HG02943 (cell line): ENCODE data around the gene DYSF.
"Not testable (repeated sequence)": the region's sequence is repeated elsewhere in the genome, so short reads cannot be mapped to it uniquely, and the experiment has no call there.

Experiments
- ATAC-seq: cut with Tn5 transposase; IDR thresholded peaks from one replicate; pipeline ENCODE4 v1.9.1; 2021; ENCODE audit warnings: mild to moderate bottlenecking, low read depth, moderate library complexity; ENCODE audit not compliant: unreplicated experiment

The DYSF gene

GRCh38 chr2:71469403-71470398 is 16.3 kb downstream of the DYSF start:
- ATAC-seq: no peak

DNA sequence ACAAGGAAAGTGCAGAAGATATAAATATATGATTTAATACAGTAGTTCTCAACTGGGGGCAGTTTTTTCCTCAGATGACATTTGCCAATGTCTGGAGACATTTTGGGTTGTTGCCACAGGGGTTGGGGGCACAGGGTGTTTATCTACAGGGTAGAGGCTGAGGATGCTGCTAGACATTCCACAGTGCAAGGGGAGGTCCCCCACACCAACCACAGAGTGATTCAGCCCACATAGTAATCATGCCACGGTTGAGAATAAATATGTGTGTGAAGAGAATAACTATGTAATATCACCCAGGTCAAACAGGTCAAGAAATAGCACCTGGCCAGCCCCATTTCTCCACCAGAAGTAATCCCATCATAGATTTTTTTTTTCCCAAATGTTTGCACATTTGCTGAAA is 17.9 kb downstream of the DYSF start:
- no peak for ATAC-seq

DNA sequence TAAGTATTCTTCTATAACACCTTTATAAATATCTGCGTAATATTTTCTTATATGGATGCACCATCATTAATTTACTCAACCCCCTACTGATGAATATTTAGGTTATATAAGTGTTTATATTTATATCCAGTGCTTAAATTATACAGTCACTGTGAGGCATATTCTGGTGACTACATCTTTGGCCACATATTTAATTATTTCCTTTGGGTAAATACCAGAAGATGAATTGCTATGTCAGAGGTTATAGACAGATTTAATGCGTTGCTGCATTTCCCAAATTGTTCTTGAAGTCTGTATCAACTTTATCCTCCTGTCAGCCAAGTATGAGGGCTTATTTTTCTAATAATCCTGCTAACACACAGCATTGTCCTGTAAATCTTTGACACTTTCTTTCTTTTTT is 18.7 kb downstream of the DYSF start:
- ATAC-seq: no peak

DNA sequence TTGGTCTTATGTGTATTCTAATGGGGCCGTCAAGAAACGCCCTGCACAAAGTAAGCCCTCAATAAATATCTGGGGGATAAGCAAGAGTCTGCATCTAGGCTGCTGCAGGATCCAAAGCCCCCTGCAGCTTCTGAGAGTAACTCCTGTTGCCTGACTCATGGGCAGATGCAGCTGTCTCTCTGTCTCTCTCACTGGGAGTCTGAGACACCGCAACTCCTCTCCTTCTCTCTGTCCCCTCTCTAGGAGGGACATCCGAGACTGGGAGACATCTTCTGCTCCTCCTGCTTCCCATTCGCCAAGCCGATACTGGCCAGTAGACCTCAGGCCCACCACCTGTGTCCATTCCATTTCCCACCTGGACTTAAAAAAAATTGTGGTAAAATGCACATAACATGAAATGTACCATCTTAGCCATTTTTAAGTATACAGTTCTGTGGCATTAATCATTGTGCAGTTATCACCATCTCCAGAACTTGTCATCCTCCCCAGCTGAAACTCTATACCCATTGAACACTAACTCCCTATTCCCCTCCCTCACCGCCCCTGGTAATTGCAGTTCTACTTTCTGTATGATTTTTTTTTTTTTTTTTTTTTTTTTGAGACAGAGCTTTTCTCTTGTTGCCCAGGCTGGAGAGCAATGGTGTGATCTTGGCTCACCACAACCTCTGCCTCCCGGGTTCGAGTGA is 20.1 kb downstream of the DYSF start:
- ATAC-seq: no peak

DNA sequence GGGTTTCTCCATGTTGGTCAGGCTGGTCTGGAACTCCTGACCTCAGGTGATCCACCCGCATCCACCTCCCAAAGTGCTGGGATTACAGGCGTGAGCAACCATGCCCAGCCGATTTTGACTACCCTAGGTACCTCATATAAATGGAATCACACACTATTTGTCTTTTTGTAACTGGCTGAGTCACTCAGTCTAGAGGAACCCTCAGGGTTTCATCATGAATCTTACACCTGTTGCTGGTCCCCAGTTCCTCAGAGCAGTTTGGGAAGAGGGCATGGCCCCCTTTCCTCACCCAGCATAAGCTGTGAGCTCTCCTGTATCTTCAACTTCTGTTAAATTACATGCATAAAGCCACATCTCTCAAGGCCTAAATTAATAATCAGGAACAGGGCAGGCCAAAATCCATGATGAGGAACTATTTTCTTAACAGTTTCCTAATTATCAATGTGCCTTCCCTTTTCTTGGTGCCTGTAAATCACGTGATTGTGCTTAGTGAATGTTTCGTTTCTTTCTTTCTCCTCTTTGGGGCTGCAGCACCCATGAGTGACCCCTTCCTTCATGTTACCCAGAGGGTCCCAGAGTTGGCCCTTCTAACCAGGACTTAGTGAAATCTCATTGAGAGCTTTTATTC is 20.9 kb downstream of the DYSF start:
- no peak for ATAC-seq

DNA sequence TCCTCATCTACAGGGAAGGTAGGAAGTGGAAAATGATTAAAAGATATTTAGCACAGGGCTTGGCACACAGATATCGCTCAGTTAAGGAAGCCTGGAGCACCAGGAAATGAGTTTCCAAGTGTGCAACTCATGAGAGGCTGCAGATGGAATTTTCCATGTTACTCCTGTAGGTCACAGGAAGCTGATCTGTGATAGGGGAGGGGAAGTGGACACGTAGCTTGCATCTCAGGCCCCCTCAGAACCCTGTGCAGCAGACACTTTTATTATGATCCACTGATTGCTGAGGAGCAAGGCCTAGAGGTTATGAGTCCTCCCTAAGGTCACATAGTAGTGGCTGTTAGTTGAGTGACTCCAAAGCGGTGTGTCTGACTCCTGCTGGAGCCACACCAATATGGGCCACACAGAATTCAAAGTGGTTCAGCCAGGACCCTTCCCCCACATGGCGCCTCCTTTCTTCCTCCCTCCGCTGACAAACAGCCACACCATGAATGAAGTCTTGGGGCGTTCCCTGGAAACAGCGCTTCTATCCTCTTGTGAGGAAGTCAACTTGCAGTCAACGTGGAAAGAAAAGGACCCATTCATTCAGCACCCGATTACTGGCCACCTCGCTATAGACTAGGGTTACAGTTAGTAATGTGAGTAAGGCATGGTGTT is 21.5 kb downstream of the DYSF start:
- no peak for ATAC-seq

DNA sequence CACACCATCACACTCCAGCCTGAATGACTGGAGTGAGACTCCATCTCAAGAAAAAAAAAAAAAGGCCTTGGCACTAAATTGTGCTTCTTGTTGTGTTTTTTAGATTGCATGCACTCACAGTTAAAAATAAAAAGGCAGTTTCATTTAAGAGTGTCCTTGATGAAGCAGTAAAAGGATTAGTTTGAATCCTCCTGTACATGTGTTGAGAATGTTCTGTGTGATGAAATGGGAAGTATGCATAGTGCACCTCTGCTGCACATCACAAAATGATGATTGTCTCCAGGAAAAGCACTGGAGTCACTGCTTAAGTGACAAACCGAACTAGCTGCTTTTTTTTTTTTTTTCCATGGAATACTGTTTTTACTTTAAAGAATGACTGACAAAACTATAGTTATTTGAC is 23.1 kb downstream of the DYSF start:
- ATAC-seq: no peak

DNA sequence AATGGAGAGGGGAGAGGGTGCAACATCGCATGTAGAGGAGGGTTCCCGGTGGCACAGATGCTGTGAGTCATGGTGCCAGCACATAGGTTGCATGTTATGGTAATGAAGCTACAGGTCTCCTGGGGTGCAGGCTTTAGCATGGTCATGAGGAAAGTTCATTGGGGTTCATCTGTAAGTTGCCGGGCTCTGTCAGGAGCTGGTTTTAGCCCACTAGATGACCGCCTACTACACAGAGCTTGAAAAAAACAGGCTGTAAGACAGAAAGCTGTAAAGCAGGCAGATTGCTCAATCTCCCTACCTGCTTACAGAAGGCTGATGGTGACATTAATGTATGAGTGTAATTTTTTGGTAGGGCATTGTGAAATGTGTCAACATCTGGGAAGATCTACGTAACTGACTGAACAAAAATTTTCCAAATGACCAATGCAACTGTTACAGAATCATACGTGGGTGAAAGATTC is 23.9 kb downstream of the DYSF start:
- ATAC-seq: no peak

GRCh38 chr2:71478806-71479205 is 25.4 kb downstream of the DYSF start:
- no peak for ATAC-seq

GRCh38 chr2:71479261-71479660 is 25.9 kb downstream of the DYSF start:
- no peak for ATAC-seq

DNA sequence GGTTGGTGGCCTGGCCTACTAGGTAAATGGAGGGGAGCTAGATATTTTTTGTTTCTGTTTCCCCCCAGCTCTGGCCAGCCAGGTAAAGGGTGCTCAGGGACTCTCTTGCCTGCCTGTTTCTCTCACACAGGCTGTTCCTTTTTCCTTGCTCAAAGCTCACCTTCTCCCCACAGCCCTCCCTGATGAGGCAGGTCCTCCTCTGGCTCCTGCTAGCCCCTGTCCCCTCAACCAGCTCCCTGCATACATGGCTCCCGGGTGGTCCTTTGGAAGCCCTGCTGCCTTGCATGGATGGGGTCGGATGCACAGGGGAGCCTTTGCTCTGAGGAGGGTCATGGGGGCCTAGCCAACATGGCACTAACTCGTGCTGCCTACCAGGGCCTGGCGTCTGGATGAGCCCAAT is 27.8 kb downstream of the DYSF start:
- no peak for ATAC-seq

- no peak for ATAC-seq
These were observed 28.7 kb downstream of the DYSF start for GRCh38 chr2:71482055-71482454.

DNA sequence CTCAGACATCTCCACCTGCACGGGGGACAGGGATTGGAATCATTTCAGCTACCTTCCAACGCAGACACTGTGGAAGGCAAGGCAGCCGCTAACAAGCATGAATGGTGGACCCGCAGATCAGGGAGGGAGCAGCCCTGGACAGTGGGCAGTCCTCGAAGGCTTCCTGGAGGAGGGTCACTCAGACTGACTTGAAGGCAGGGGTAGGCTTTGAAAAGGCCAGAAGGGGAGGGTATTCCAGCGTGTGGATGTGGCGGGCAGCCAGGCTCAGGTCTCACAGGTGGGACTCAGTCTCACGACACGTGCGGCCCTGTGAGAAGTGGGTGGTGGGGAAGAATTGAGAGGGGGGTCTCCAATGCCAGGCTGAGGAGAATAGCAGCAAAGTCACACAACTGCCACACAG is 29.9 kb downstream of the DYSF start:
- no peak for ATAC-seq

GRCh38 chr2:71484354-71484753 is 31.0 kb downstream of the DYSF start:
- ATAC-seq: no peak

DNA sequence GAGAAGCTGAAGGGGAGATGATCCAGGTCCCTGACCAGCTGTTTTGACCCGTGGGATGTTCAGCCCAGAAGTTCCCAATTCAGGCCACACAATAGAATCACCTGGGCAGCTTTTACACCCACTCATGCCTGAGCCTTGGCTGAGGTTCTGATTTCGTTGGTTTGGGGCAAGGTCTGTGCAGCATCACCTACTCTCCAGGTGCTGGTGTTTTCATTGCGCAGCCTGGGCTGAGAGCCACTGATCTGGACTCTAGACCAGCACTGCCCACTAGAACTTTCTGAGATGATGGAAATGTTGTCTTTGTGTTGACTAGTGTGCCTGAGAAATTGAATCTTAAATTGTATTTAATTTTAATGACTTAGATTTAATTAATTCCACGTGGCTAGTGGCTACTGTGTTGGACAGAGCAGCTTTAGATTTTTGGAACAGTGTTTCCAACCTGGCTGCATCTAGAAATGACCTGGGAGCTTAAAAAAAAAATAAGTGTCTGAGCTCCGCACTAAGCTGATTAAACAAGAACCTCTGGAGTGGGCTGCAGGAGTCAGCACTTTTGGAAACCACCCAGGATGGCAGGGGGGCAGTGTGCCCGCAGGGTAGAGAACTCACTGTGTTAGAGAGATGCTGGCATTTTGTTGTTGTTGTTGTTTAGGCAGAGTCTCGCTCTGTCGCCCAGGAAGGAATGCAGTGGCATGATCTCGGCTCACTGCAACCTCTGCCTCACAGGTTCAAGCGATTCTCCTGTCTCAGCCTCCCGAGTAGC is 33.7 kb downstream of the DYSF start:
- no peak for ATAC-seq

DNA sequence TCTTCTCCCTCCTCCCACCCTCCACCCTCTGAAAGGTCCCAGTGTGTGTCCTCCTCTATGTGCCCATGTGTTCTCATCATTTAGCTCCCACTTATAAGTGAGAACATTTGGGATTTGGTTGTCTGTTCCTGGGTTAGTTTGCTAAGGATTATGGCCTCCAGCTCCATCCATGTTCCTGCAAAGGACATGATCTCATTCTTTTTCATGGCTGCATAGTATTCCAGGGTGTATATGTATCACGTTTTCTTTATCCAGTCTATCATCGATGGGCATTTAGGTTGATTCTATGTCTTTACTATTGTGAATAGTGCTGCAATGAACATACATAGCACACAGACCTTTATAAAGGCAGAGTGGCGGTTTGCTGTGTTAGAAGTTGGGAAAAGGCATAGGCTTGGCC is 38.2 kb downstream of the DYSF start:
- not testable (repeated sequence) for ATAC-seq

DNA sequence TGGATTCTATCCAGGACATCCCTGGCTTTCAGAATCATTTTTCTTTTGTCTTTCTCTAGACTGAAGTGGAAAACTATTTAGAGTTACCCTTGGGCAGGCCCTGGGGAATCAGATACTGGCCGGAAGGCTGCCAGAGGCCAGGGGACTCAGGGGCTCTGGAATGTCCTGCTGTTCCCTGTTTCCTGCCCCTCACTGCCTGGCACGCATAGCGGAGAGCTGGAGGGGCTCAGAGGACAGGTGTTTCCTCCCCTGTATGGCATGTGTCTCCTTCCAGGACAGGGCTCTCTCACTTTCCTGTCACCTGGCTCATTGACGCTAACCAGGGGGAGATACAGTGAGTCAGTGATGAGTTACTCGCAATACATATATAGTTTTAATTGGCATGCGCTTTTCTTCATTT is 38.8 kb downstream of the DYSF start:
- no peak for ATAC-seq

DNA sequence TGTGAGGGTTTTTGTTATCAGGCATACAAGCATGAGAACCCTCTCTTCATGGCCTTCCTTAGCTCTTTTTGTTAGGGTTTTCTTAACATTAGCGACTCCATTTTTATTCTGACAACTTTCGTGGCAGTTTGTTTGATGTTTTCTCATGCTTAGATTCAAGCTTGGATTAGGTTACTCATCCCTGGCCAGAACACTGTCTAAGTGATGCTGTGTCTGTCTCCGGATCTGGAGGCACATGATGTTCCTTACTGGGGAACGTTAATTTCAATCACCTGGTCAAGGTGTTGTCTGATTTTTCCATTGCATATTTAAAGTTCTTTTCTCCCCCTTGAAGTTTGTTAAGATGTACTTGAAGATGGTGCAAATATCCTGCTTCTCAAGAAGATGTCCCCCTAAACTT is 40.7 kb downstream of the DYSF start:
- ATAC-seq: no peak

- ATAC-seq: no peak
These were observed 41.3 kb downstream of the DYSF start for GRCh38 chr2:71494523-71495155.
